Panc1 (cell line): Measurements from ENCODE around the gene CCDC182. TPM values are rescaled to one million over a fixed set of nuclear protein-coding genes. Genes with fewer than 3 reads are reported as not detected.

ENCODE experiments used
- ATAC-seq: fragments of 200-7000 bp; cut with Tn5 transposase; 2 replicates; pipeline ENCODE4 v1.9.1; 2020; ENCODE audit warnings: mild to moderate bottlenecking, moderate library complexity
- BruUV-seq: library from RNA; stranded (reverse); fragments of 400-500 nt; replicated peaks from 2 replicates; lab custom pipeline; 2021; lab: Mats Ljungman, UMichigan
- CTCF ChIA-PET: fragments of 300-600 bp; sonication (Branson Sonifier 250); formaldehyde crosslinking; loops from one replicate; lab custom pipeline; 2022; ENCODE audit warnings: antibody characterized with exemption; lab: Charles Lee
- POLR2A ChIA-PET: fragments of 300-600 bp; sonication (Branson Sonifier 250); formaldehyde crosslinking; loops from one replicate; lab custom pipeline; 2022; ENCODE audit warnings: antibody characterized with exemption; lab: Charles Lee
- DNase-seq: peaks from one replicate; pipeline ENCODE4 v3.0.0-alpha.2; 2010; ENCODE audit warnings: low read depth, low spot score
- H3K27ac ChIP-seq: 2 replicates; pipeline ENCODE4 v1.5.1; 2011; ENCODE audit warnings: mild to moderate bottlenecking, low read length, inconsistent platforms
- H3K27me3 ChIP-seq: fragments of 200-500 bp; sonication (Bioruptor generic); 2 replicates; pipeline ENCODE4 v1.6.0; 2014; ENCODE audit warnings: low read length, inconsistent platforms; ENCODE audit not compliant: control insufficient read depth, insufficient read depth
- H3K36me3 ChIP-seq: fragments of 200-500 bp; sonication (Bioruptor generic); 2 replicates; pipeline ENCODE4 v1.5.1; 2014; ENCODE audit warnings: inconsistent platforms, mild to moderate bottlenecking, low read length, moderate library complexity; ENCODE audit not compliant: control insufficient read depth, insufficient read depth
- H3K4me1 ChIP-seq: 2 replicates; pipeline ENCODE4 v1.5.1; 2011; ENCODE audit warnings: inconsistent platforms, mild to moderate bottlenecking, low read length, moderate library complexity; ENCODE audit not compliant: control insufficient read depth, insufficient read depth
- H3K4me3 ChIP-seq, 2 experiments: 2 replicates each; pipeline ENCODE4 v1.5.1; 2011 to 2012; ENCODE audit warnings: low read depth in 2 of 2, low read length in 2 of 2, mild to moderate bottlenecking in 2 of 2, inconsistent platforms in 1 of 2, moderate library complexity in 1 of 2
- H3K9me3 ChIP-seq: fragments of 200-500 bp; sonication (Bioruptor generic); 2 replicates; pipeline ENCODE4 v1.5.1; 2014; ENCODE audit warnings: low read depth, mild to moderate bottlenecking, inconsistent platforms, low read length, moderate library complexity; ENCODE audit not compliant: control insufficient read depth, insufficient read depth
- POLR2AphosphoS5 ChIP-seq: IDR thresholded peaks from 2 replicates; pipeline ENCODE4 v1.6.1; 2012; ENCODE audit warnings: mild to moderate bottlenecking, low read depth, low read length, moderate library complexity
- SIN3A ChIP-seq: IDR thresholded peaks from 2 replicates; pipeline ENCODE4 v1.6.1; 2012; ENCODE audit warnings: low read depth, mild to moderate bottlenecking, low read length, moderate library complexity, borderline replicate concordance; ENCODE audit not compliant: insufficient read depth
- TCF7L2 ChIP-seq: IDR thresholded peaks from 2 replicates; pipeline ENCODE4 v1.6.1; 2011; ENCODE audit warnings: mild to moderate bottlenecking, low read depth, low read length, inconsistent platforms
- in situ Hi-C: cut with HindIII; loops from 2 replicates; pipeline ENCODE4 v1.10.0; 2016; ENCODE audit warnings: low sequenced_read_pairs, low pct_unique_long_range_greater_than_20kb
- intact Hi-C: fragments of 100-400 bp; cut with micrococcal nuclease; formaldehyde crosslinking; loops from one replicate; pipeline ENCODE4 v1.10.0; 2022; ENCODE audit not compliant: unreplicated experiment
- total RNA-seq: library from RNA; stranded (reverse); gene quantifications from one replicate; pipeline ENCODE4 v1.2.1, GENCODE V29; 2021; ENCODE audit not compliant: unreplicated experiment
- TF ChIP-seq, protein P1 (sequence below): fragments of 450-650 bp; IDR thresholded peaks from 2 replicates; pipeline ENCODE4 v1.5.1; 2017; ENCODE audit warnings: mild to moderate bottlenecking
- TF ChIP-seq, protein P2 (sequence below), 2 experiments: IDR thresholded peaks; 2 replicates each; pipeline ENCODE4 v1.6.1; 2011 to 2012; ENCODE audit warnings: low read depth in 2 of 2, control low read depth in 1 of 2, low read length in 1 of 2, mild to moderate bottlenecking in 1 of 2, moderate library complexity in 1 of 2; ENCODE audit not compliant: insufficient read depth in 1 of 2

CCDC182 gene
- total RNA-seq, 1 experiment from 2014 or later = not detected

DNA sequence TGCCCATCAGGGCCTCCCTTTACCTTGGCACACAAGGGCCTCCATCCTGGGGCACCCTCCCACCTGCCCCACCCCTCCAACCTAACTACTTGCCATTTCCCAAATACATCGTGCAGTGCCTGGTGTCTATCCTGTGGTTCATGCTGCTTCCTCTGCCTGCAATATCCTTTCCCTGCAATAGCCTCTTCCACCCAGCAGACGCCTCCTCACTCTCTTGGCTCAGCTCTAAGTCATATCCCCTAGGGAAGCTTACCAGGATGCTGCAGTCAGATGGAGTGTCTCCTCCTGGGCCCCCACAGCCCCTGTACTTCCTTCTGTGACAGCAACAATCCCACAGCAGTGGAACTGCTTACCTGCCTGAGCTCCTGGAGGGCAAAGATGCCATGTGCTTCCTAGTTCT lies 36.7 kb downstream of the CCDC182 start:
- H3K36me3 ChIP-seq = no peaks in the 10 kb centered on the region
- H3K4me3 ChIP-seq = no peak overlapping the region
- intact Hi-C loops = no loop called here
- peak; percentile 74 for ATAC-seq
- H3K9me3 ChIP-seq = no peaks in the 10 kb centered on the region
- no peaks in the 10 kb centered on the region for H3K4me1 ChIP-seq
- H3K27me3 ChIP-seq = peaks cover 30% of the 10 kb centered on the region
- CTCF ChIA-PET = interaction anchor here (0.7 kb wide), 1 partner anchor 149 kb away, joined by 3 read pairs; no protein-coding TSS in a partner anchor
- TF ChIP-seq, protein P1, sequence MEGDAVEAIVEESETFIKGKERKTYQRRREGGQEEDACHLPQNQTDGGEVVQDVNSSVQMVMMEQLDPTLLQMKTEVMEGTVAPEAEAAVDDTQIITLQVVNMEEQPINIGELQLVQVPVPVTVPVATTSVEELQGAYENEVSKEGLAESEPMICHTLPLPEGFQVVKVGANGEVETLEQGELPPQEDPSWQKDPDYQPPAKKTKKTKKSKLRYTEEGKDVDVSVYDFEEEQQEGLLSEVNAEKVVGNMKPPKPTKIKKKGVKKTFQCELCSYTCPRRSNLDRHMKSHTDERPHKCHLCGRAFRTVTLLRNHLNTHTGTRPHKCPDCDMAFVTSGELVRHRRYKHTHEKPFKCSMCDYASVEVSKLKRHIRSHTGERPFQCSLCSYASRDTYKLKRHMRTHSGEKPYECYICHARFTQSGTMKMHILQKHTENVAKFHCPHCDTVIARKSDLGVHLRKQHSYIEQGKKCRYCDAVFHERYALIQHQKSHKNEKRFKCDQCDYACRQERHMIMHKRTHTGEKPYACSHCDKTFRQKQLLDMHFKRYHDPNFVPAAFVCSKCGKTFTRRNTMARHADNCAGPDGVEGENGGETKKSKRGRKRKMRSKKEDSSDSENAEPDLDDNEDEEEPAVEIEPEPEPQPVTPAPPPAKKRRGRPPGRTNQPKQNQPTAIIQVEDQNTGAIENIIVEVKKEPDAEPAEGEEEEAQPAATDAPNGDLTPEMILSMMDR = no peak
- TF ChIP-seq, protein P2, sequence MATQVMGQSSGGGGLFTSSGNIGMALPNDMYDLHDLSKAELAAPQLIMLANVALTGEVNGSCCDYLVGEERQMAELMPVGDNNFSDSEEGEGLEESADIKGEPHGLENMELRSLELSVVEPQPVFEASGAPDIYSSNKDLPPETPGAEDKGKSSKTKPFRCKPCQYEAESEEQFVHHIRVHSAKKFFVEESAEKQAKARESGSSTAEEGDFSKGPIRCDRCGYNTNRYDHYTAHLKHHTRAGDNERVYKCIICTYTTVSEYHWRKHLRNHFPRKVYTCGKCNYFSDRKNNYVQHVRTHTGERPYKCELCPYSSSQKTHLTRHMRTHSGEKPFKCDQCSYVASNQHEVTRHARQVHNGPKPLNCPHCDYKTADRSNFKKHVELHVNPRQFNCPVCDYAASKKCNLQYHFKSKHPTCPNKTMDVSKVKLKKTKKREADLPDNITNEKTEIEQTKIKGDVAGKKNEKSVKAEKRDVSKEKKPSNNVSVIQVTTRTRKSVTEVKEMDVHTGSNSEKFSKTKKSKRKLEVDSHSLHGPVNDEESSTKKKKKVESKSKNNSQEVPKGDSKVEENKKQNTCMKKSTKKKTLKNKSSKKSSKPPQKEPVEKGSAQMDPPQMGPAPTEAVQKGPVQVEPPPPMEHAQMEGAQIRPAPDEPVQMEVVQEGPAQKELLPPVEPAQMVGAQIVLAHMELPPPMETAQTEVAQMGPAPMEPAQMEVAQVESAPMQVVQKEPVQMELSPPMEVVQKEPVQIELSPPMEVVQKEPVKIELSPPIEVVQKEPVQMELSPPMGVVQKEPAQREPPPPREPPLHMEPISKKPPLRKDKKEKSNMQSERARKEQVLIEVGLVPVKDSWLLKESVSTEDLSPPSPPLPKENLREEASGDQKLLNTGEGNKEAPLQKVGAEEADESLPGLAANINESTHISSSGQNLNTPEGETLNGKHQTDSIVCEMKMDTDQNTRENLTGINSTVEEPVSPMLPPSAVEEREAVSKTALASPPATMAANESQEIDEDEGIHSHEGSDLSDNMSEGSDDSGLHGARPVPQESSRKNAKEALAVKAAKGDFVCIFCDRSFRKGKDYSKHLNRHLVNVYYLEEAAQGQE (IDR thresholded peaks at IDR 0.05; ENCODE audit: insufficient read depth in 1 of 2, low read depth in 2 of 2, low read length in 1 of 2) = no peak
- TF ChIP-seq SIN3A (no peak), TCF7L2 (no peak), POLR2AphosphoS5 (no peak)
- no peak for DNase-seq
- POLR2A ChIA-PET = no interaction called here
- in situ Hi-C loops = no loop called here
- no TSS peak for BruUV-seq
- H3K27ac ChIP-seq = no peak overlapping the region

DNA sequence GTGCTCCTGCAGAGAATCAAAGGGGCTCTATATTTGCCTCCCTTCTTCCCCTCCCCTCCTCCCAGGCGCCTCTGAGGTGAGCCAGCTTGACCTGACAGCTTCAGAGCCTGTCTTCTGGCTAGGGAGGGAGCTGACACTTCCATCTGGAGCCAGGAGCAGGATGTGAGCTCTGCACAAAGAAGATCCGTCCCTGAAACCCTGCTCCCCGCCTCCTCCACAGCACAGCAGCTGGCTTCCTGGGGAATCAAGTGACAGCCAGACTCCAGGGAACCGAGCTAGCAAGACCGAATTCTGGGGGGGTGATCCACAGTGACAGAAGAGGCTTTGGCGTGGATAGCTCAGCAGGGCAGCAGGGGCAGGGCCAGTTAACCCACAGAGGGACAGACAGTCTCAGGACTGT lies 37.2 kb downstream of the CCDC182 start:
- Histone ChIP-seq H3K27ac (no peak overlapping the region), H3K9me3 (no peaks in the 10 kb centered on the region), H3K27me3 (peaks cover 25% of the 10 kb centered on the region), H3K36me3 (no peaks in the 10 kb centered on the region), H3K4me1 (no peaks in the 10 kb centered on the region), H3K4me3 (no peak overlapping the region)
- no TSS peak for BruUV-seq
- no peak for DNase-seq
- TF ChIP-seq TCF7L2 = no peak
- no peak for TF ChIP-seq POLR2AphosphoS5
- TF ChIP-seq, protein P1 = no peak
- no peak for TF ChIP-seq SIN3A
- TF ChIP-seq, protein P2 (IDR thresholded peaks at IDR 0.05; ENCODE audit: insufficient read depth in 1 of 2, low read depth in 2 of 2, low read length in 1 of 2) = no peak
- ChIA-PET POLR2A (interaction anchor here (0.5 kb wide), 1 partner anchor 60 kb away, joined by 8 read pairs; no protein-coding TSS in a partner anchor), CTCF (interaction anchor here (0.7 kb wide), 1 partner anchor 149 kb away, joined by 3 read pairs; no protein-coding TSS in a partner anchor)
- in situ Hi-C loops = no loop called here
- intact Hi-C loops = no loop called here
- peak; percentile 46 for ATAC-seq
